Neuronal stem cell (in vitro differentiated cells): ENCODE results near the gene DUT.
"Not testable (repeated sequence)": the region's sequence is repeated elsewhere in the genome, so short reads cannot be mapped to it uniquely, and the experiment has no call there.

ENCODE experiments used
- DNase-seq: peaks from one replicate; pipeline ENCODE4 v3.0.0-alpha.2; 2013; ENCODE audit warnings: low spot score
- H2AFZ ChIP-seq: one replicate; pipeline ENCODE4 v1.6.1; 2013; ENCODE audit warnings: mild to moderate bottlenecking, low read length, inconsistent platforms
- H2AK5ac ChIP-seq: 2 replicates; pipeline ENCODE4 v1.6.1; 2013; ENCODE audit warnings: low read depth, mild to moderate bottlenecking, inconsistent platforms, low read length, moderate library complexity, mixed read lengths
- H2BK120ac ChIP-seq: 2 replicates; pipeline ENCODE4 v1.6.1; 2013; ENCODE audit warnings: low read depth, mild to moderate bottlenecking, inconsistent platforms, low read length, moderate library complexity, mixed read lengths
- H2BK12ac ChIP-seq: one replicate; pipeline ENCODE4 v1.6.1; 2013; ENCODE audit warnings: low read length, inconsistent platforms
- H2BK15ac ChIP-seq: 2 replicates; pipeline ENCODE4 v1.6.1; 2013; ENCODE audit warnings: mild to moderate bottlenecking, low read length, inconsistent platforms, mixed read lengths
- H2BK5ac ChIP-seq: one replicate; pipeline ENCODE4 v1.6.1; 2013; ENCODE audit warnings: inconsistent platforms, mild to moderate bottlenecking, low read length, moderate library complexity
- H3K14ac ChIP-seq: one replicate; pipeline ENCODE4 v1.6.1; 2013; ENCODE audit warnings: low read length, inconsistent platforms
- H3K18ac ChIP-seq: 2 replicates; pipeline ENCODE4 v1.6.1; 2013; ENCODE audit warnings: low read length, inconsistent platforms
- H3K23ac ChIP-seq: 2 replicates; pipeline ENCODE4 v1.6.1; 2013; ENCODE audit warnings: low read depth, mild to moderate bottlenecking, mixed read lengths, low read length, inconsistent platforms; ENCODE audit not compliant: poor library complexity
- H3K27ac ChIP-seq: replicated peaks from 3 replicates; pipeline ENCODE4 v1.5.1; 2013; ENCODE audit warnings: low read length, inconsistent platforms
- H3K27me3 ChIP-seq, 3 experiments: 2 replicates each; pipeline ENCODE4 v1.6.1; 2013; ENCODE audit warnings: low read length in 3 of 3, mild to moderate bottlenecking in 2 of 3, inconsistent platforms in 1 of 3, low read depth in 1 of 3, mixed read lengths in 1 of 3, moderate library complexity in 1 of 3; ENCODE audit not compliant: control insufficient read depth in 3 of 3, insufficient read depth in 3 of 3
- H3K36me3 ChIP-seq, 2 donors: replicated peaks in 1 of 2; 2 replicates each; pipeline ENCODE4 v1.6.1; 2013; ENCODE audit warnings: low read length in 2 of 2; ENCODE audit not compliant: control insufficient read depth in 2 of 2, insufficient read depth in 2 of 2
- H3K4ac ChIP-seq: 2 replicates; pipeline ENCODE4 v1.6.1; 2013; ENCODE audit warnings: inconsistent platforms, mild to moderate bottlenecking, low read length, moderate library complexity
- H3K4me1 ChIP-seq, 2 donors: 1 replicate in 1 of 2; 2 replicates in 1 of 2; pipeline ENCODE4 v1.6.1; 2013; ENCODE audit warnings: low read length in 2 of 2, low read depth in 1 of 2; ENCODE audit not compliant: control insufficient read depth in 2 of 2, insufficient read depth in 1 of 2
- H3K4me2 ChIP-seq: one replicate; pipeline ENCODE4 v1.6.1; 2013; ENCODE audit warnings: mild to moderate bottlenecking, low read length, inconsistent platforms; ENCODE audit not compliant: insufficient read depth, poor library complexity, severe bottlenecking
- H3K4me3 ChIP-seq, 2 donors: 2 replicates each; pipeline ENCODE4 v1.5.1; 2013; ENCODE audit warnings: low read length in 2 of 2, mild to moderate bottlenecking in 2 of 2, inconsistent platforms in 1 of 2, moderate library complexity in 1 of 2
- H3K79me1 ChIP-seq: one replicate; pipeline ENCODE4 v1.6.1; 2013; ENCODE audit warnings: low read depth, mild to moderate bottlenecking, inconsistent platforms, low read length, moderate library complexity
- H3K9ac ChIP-seq: one replicate; pipeline ENCODE4 v1.6.1; 2013; ENCODE audit warnings: mild to moderate bottlenecking, low read depth, low read length, inconsistent platforms; ENCODE audit not compliant: poor library complexity
- H3K9me3 ChIP-seq, 2 donors: replicated peaks in 1 of 2; 2 replicates each; pipeline versions ENCODE3 to v1.6.1; 2013; ENCODE audit warnings: low read length in 2 of 2, mild to moderate bottlenecking in 2 of 2, inconsistent platforms in 1 of 2, low read depth in 1 of 2, mixed read lengths in 1 of 2, moderate library complexity in 1 of 2; ENCODE audit not compliant: control insufficient read depth in 2 of 2, insufficient read depth in 1 of 2
- H4K8ac ChIP-seq: one replicate; pipeline ENCODE4 v1.6.1; 2013; ENCODE audit warnings: low read depth, mild to moderate bottlenecking, inconsistent platforms, low read length, moderate library complexity
- H4K91ac ChIP-seq: one replicate; pipeline ENCODE4 v1.6.1; 2013; ENCODE audit warnings: low read length, low read depth, mild to moderate bottlenecking, inconsistent platforms; ENCODE audit not compliant: poor library complexity
- WGBS, 2 donors: extraction: QIAGEN DNeasy Blood & Tissue Kit; methylation state at CpG; one replicate each; pipeline ENCODE4 v1.1.7; 2013; ENCODE audit warnings: missing lambda C conversion rate in 2 of 2, mixed read lengths in 1 of 2; ENCODE audit not compliant: insufficient read length in 2 of 2, insufficient replicate concordance in 1 of 2; ENCODE audit errors: extremely low coverage in 2 of 2; 5-methylcytosine and 5-hydroxymethylcytosine counted together

Gene DUT

GRCh38 chr15:48324949-48325348 is 6.3 kb upstream of the DUT start:
- no CpG with 5 or more reads among the region's 5 CpGs for WGBS, 2 donors
- no peak overlapping the region for H2BK15ac ChIP-seq

GRCh38 chr15:48325400-48325799 is 5.8 kb upstream of the DUT start:
- Histone ChIP-seq H2BK5ac (no peak overlapping the region), H3K14ac (no peak overlapping the region), H3K4me1 (peaks cover 0 to 3% of the 10 kb centered on the region in 2 donors), H3K9me3 (no peaks in the 10 kb centered on the region), H2BK12ac (no peak overlapping the region), H3K27me3 (no peaks in the 10 kb centered on the region), H4K8ac (no peak overlapping the region), H3K4me3 (no peak overlapping the region), H2BK120ac (no peak overlapping the region), H3K9ac (no peak overlapping the region), H3K18ac (no peak overlapping the region), H2BK15ac (no peak overlapping the region), H3K4ac (no peak overlapping the region), H3K4me2 (no peak overlapping the region), H3K23ac (no peak overlapping the region), H2AFZ (no peak overlapping the region), H3K79me1 (peaks cover 2% of the 10 kb centered on the region), H4K91ac (no peak overlapping the region), H3K36me3 (no peaks in the 10 kb centered on the region), H3K27ac (no peak overlapping the region), H2AK5ac (no peak overlapping the region)
- no CpG with 5 or more reads among the region's 5 CpGs for whole genome bisulfite sequencing, 2 donors
- DNase-seq: no peak

More at GRCh38 chr15:48324949-48325348, 6.3 kb upstream of the DUT start:
- Histone ChIP-seq H3K4me3 (no peak overlapping the region), H2BK5ac (no peak overlapping the region), H3K4ac (no peak overlapping the region), H4K8ac (no peak overlapping the region), H3K9me3 (no peaks in the 10 kb centered on the region), H3K27ac (no peak overlapping the region), H3K27me3 (no peaks in the 10 kb centered on the region), H2BK120ac (no peak overlapping the region), H2BK12ac (no peak overlapping the region), H3K23ac (no peak overlapping the region), H4K91ac (no peak overlapping the region), H3K4me2 (no peak overlapping the region), H3K18ac (no peak overlapping the region), H2AFZ (no peak overlapping the region), H3K4me1 (peaks cover 2 to 3% of the 10 kb centered on the region in 2 donors), H3K36me3 (no peaks in the 10 kb centered on the region), H3K79me1 (peaks cover 2% of the 10 kb centered on the region), H3K14ac (no peak overlapping the region), H2AK5ac (no peak overlapping the region), H3K9ac (no peak overlapping the region)
- no peak for DNase-seq

- H2AK5ac ChIP-seq, H3K14ac ChIP-seq, H3K9ac ChIP-seq, H3K4ac ChIP-seq, H4K91ac ChIP-seq, H2BK12ac ChIP-seq, H3K4me2 ChIP-seq, H3K36me3 ChIP-seq, H3K18ac ChIP-seq, H3K79me1 ChIP-seq, H3K4me3 ChIP-seq, H2BK5ac ChIP-seq, H3K9me3 ChIP-seq, H2AFZ ChIP-seq, H3K23ac ChIP-seq, DNase-seq, H2BK15ac ChIP-seq, H3K27me3 ChIP-seq, H4K8ac ChIP-seq, H3K27ac ChIP-seq, H2BK120ac ChIP-seq, H3K4me1 ChIP-seq: not testable (repeated sequence)
- no CpG with 5 or more reads among the region's 6 CpGs for WGBS, 2 donors
Observed at GRCh38 chr15:48326180-48326579, 5.0 kb upstream of the DUT start.

- Histone ChIP-seq H3K9ac (no peak overlapping the region), H3K4ac (no peak overlapping the region), H3K27ac (peak overlapping the region; percentile 90), H3K9me3 (no peaks in the 10 kb centered on the region), H2AFZ (peak overlapping the region; percentile 98), H3K79me1 (peaks cover 6% of the 10 kb centered on the region), H3K23ac (no peak overlapping the region), H4K91ac (no peak overlapping the region), H2BK120ac (no peak overlapping the region), H3K18ac (no peak overlapping the region), H3K4me1 (peaks cover 3 to 8% of the 10 kb centered on the region in 2 donors), H3K27me3 (no peaks in the 10 kb centered on the region), H3K4me2 (peak overlapping the region; percentile 100), H2BK5ac (no peak overlapping the region), H2BK12ac (no peak overlapping the region), H3K4me3 (peak overlapping the region; percentile 90 to 97), H4K8ac (no peak overlapping the region), H2BK15ac (no peak overlapping the region), H3K36me3 (peaks cover 0 to 18% of the 10 kb centered on the region in 2 donors), H3K14ac (no peak overlapping the region), H2AK5ac (no peak overlapping the region)
- no peak for DNase-seq
- no CpG with 5 or more reads among the region's 11 CpGs for WGBS, 2 donors
Observed at GRCh38 chr15:48330105-48330785, 984 bp upstream of the DUT start.
